ENCODE results near the gene MANSC4. TPM values are rescaled to one million over a fixed set of nuclear protein-coding genes. Genes with fewer than 3 reads are reported as not detected.
A peak's percentile ranks its signal among the peaks of the same experiment; 100 is the strongest.

The MANSC4 gene
- total and polyA plus RNA-seq, 9 of the 15 experiments (the other 6 are each of a cell fraction or from before 2014, with no cell fraction given), result not detected

GRCh38 chr12:27762757-27763156 is 17.3 kb downstream of the MANSC4 start:
- Histone ChIP-seq H3K4me1 (replicated peaks in 1 of 2; ENCODE audit: control insufficient read depth in 2 of 2, insufficient read depth in 2 of 2, low read length in 2 of 2) (no peaks in the 10 kb centered on the region), H3K4me2 (ENCODE audit: insufficient read depth, low read length) (no peak overlapping the region), H2AFZ (ENCODE audit: low read depth, low read length) (no peak overlapping the region), H3K27me3 (ENCODE audit: control insufficient read depth in 2 of 2, insufficient read depth in 2 of 2, low read length in 2 of 2) (no peaks in the 10 kb centered on the region), H3K9ac (ENCODE audit: insufficient read depth in 1 of 2, low read depth in 2 of 2, low read length in 2 of 2) (no peak overlapping the region), H3K9me1 (ENCODE audit: control insufficient read depth, insufficient read depth, low read length) (no peaks in the 10 kb centered on the region), H3K4me3 (no peak overlapping the region), H4K20me1 (replicated peaks; ENCODE audit: control insufficient read depth, insufficient read depth, low read length) (no peaks in the 10 kb centered on the region), H3K27ac (ENCODE audit: extremely low read depth, low read depth, low read length) (no peak overlapping the region), H3K36me3 (ENCODE audit: control insufficient read depth, insufficient read depth, low read length) (no peaks in the 10 kb centered on the region), H3K9me3 (replicated peaks; ENCODE audit: control insufficient read depth, insufficient read depth, low read depth, low read length) (no peaks in the 10 kb centered on the region), H3K79me2 (ENCODE audit: control insufficient read depth, insufficient read depth, low read length) (no peaks in the 10 kb centered on the region)
- intact Hi-C loops (cut with micrococcal nuclease) (no loop called here), in situ Hi-C loops (cut with MboI) (no loop called here)
- whole genome bisulfite sequencing (ENCODE audit: insufficient coverage, low coverage, missing lambda C conversion rate), result 75% methylated on average over 2 of the region's 2 CpGs
- DNase-seq (ENCODE audit: extremely low read depth in 1 of 4, low spot score in 3 of 4), result no peak
- no peak for TF ChIP-seq IFI16 (CRISPR knock-in tag; IDR thresholded peaks at IDR 0.05)
- no peak for FAIRE-seq
- ATAC-seq, result no peak
- CTCF ChIA-PET (ENCODE audit: low intra/inter-chr PET ratio), result no interaction called here
- no TSS peak for BruUV-seq (replicated peaks)
- POLR2A ChIA-PET, result no interaction called here

GRCh38 chr12:27756670-27757195 is 23.3 kb downstream of the MANSC4 start:
- H3K4me1 ChIP-seq (replicated peaks in 1 of 2; ENCODE audit: control insufficient read depth in 2 of 2, insufficient read depth in 2 of 2, low read length in 2 of 2), result peaks cover under 1 to 1% of the 10 kb centered on the region in 2 experiments; a peak in 1 of 5 replicates
- H2AFZ ChIP-seq (ENCODE audit: low read depth, low read length), result no peak overlapping the region
- intact Hi-C loops (cut with micrococcal nuclease), result no loop called here
- no peaks in the 10 kb centered on the region for H4K20me1 ChIP-seq (replicated peaks; ENCODE audit: control insufficient read depth, insufficient read depth, low read length)
- CTCF ChIA-PET (ENCODE audit: low intra/inter-chr PET ratio), result interaction anchor here (0.5 kb wide), 1 partner anchor 76 kb away, joined by 4 read pairs; no protein-coding TSS in a partner anchor
- H3K36me3 ChIP-seq (ENCODE audit: control insufficient read depth, insufficient read depth, low read length), result peaks cover 41% of the 10 kb centered on the region
- in situ Hi-C loops (cut with MboI), result no loop called here
- H3K9ac ChIP-seq (ENCODE audit: insufficient read depth in 1 of 2, low read depth in 2 of 2, low read length in 2 of 2), result no peak overlapping the region
- peaks cover 5% of the 10 kb centered on the region; the same call in 2 of the 3 replicates for H3K79me2 ChIP-seq (ENCODE audit: control insufficient read depth, insufficient read depth, low read length)
- POLR2A ChIA-PET, result no interaction called here
- no peaks in the 10 kb centered on the region for H3K9me1 ChIP-seq (ENCODE audit: control insufficient read depth, insufficient read depth, low read length)
- BruUV-seq (replicated peaks), result no TSS peak
- H3K4me3 ChIP-seq, result no peak overlapping the region
- no peak overlapping the region for H3K4me2 ChIP-seq (ENCODE audit: insufficient read depth, low read length)
- no peak for FAIRE-seq
- no peaks in the 10 kb centered on the region for H3K9me3 ChIP-seq (replicated peaks; ENCODE audit: control insufficient read depth, insufficient read depth, low read depth, low read length)
- WGBS (ENCODE audit: insufficient coverage, low coverage, missing lambda C conversion rate), result 87% methylated on average over 7 of the region's 7 CpGs
- ATAC-seq, result peak; percentile 21; the same call in 1 of the 3 replicates
- no peak for DNase-seq (ENCODE audit: extremely low read depth in 1 of 4, low spot score in 3 of 4)
- no peak overlapping the region for H3K27ac ChIP-seq (ENCODE audit: extremely low read depth, low read depth, low read length)
- H3K27me3 ChIP-seq (ENCODE audit: control insufficient read depth in 2 of 2, insufficient read depth in 2 of 2, low read length in 2 of 2), result no peaks in the 10 kb centered on the region
- TF ChIP-seq E2F4 (CRISPR knock-in tag; IDR thresholded peaks at IDR 0.05; ENCODE audit: low read depth) (no peak), MIER1 (IDR thresholded peaks at IDR 0.05; ENCODE audit: low read depth) (no peak), ZNF347 (CRISPR knock-in tag; IDR thresholded peaks at IDR 0.05; ENCODE audit: low read depth) (no peak), MCM2 (IDR thresholded peaks at IDR 0.05; ENCODE audit: low read depth) (no peak), RBM22 (IDR thresholded peaks at IDR 0.05; ENCODE audit: low read depth, low read length, poor library complexity, severe bottlenecking) (no peak), SAFB (IDR thresholded peaks at IDR 0.05; ENCODE audit: borderline replicate concordance, low read depth, low read length) (no peak), NFE2 (IDR thresholded peaks at IDR 0.05; ENCODE audit: low read depth) (0 out of 2 replicates have a peak, but pooled peaks have one; percentile 29), ZNF511 (CRISPR knock-in tag; IDR thresholded peaks at IDR 0.05) (no peak), KAT7 (CRISPR knock-in tag; IDR thresholded peaks at IDR 0.05; ENCODE audit: borderline replicate concordance) (no peak), RAD51 (IDR thresholded peaks at IDR 0.05; ENCODE audit: borderline replicate concordance, low read depth) (peak; percentile 28; the same call in 1 of the 2 replicates), ZNF696 (CRISPR knock-in tag; conservative IDR thresholded peaks at IDR 0.05) (no peak)
- TF ChIP-seq, protein P1, sequence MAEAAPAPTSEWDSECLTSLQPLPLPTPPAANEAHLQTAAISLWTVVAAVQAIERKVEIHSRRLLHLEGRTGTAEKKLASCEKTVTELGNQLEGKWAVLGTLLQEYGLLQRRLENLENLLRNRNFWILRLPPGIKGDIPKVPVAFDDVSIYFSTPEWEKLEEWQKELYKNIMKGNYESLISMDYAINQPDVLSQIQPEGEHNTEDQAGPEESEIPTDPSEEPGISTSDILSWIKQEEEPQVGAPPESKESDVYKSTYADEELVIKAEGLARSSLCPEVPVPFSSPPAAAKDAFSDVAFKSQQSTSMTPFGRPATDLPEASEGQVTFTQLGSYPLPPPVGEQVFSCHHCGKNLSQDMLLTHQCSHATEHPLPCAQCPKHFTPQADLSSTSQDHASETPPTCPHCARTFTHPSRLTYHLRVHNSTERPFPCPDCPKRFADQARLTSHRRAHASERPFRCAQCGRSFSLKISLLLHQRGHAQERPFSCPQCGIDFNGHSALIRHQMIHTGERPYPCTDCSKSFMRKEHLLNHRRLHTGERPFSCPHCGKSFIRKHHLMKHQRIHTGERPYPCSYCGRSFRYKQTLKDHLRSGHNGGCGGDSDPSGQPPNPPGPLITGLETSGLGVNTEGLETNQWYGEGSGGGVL (CRISPR knock-in tag; IDR thresholded peaks at IDR 0.05), result no peak

All from K562 (cell line).